Islet precursor cell (in vitro differentiated cells): ENCODE results near the gene SRD5A3.

Source experiments
- DNase-seq: peaks from one replicate; pipeline ENCODE4 v3.0.0-alpha.2; 2018

The SRD5A3 gene

GRCh38 chr4:55410431-55410830 lies 64.4 kb downstream of the SRD5A3 start:
- DNase-seq: no peak

- no peak for DNase-seq
Measured at GRCh38 chr4:55411621-55412020, 65.6 kb downstream of the SRD5A3 start.

GRCh38 chr4:55416176-55416575 lies 70.1 kb downstream of the SRD5A3 start:
- no peak for DNase-seq
